ENCODE data around the gene MRPL52.

MRPL52 gene

DNA sequence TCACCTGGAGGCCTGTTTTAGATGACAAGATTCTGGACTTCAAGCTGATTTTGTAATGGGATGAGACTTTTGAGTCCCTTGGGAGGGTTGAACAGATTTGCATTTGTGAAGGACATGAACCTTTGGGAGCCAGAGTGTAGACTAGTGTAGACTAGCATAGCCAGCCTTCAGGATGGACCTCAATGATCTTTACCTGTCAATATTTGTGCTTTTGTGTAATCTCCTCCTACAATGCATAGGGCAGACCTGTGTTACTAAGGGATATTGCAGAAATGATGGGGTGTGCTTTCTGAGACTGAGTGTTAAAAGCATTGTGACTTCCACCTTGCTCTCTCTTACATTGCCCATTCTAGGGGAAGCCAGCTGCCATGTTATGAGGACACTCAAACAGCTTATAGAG, 32.0 kb downstream of the MRPL52 start:
- no peak for TF ChIP-seq CTCF (IDR thresholded peaks at IDR 0.05; ENCODE audit: low read depth, low read length, missing control alignments)
- Histone ChIP-seq H3K4me3 (ENCODE audit: low read depth, low read length) (no peak overlapping the region), H3K27ac (no peak overlapping the region), H3K36me3 (replicated peaks) (no peaks in the 10 kb centered on the region), H3K27me3 (replicated peaks) (no peaks in the 10 kb centered on the region)
- no peak for DNase-seq
- in situ Hi-C loops (cut with HindIII; ENCODE audit: low pct_ligation_motif_present, low sequenced_read_pairs), result no loop called here

DNA sequence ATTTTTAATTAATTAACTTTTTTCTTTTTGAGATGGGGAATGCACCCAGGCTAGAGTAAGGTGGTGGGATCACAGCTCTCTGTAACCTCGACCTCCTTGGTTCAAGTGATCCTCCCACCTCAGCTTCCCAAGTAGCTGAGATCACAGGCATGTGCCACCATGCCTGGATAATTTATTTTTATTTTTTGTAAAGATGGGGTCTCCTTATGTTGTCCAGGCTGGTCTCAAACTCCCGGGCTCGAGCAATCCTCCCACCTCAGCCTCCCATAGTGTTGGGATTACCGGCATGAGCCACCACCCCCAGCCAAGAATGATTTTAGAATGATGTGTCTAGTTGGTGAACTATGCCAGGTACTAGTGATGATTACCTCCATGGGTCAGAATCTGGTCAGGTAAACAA, 35.3 kb downstream of the MRPL52 start:
- in situ Hi-C loops (cut with HindIII; ENCODE audit: low pct_ligation_motif_present, low sequenced_read_pairs), result no loop called here
- no peak overlapping the region for H3K4me3 ChIP-seq (ENCODE audit: low read depth, low read length)

DNA sequence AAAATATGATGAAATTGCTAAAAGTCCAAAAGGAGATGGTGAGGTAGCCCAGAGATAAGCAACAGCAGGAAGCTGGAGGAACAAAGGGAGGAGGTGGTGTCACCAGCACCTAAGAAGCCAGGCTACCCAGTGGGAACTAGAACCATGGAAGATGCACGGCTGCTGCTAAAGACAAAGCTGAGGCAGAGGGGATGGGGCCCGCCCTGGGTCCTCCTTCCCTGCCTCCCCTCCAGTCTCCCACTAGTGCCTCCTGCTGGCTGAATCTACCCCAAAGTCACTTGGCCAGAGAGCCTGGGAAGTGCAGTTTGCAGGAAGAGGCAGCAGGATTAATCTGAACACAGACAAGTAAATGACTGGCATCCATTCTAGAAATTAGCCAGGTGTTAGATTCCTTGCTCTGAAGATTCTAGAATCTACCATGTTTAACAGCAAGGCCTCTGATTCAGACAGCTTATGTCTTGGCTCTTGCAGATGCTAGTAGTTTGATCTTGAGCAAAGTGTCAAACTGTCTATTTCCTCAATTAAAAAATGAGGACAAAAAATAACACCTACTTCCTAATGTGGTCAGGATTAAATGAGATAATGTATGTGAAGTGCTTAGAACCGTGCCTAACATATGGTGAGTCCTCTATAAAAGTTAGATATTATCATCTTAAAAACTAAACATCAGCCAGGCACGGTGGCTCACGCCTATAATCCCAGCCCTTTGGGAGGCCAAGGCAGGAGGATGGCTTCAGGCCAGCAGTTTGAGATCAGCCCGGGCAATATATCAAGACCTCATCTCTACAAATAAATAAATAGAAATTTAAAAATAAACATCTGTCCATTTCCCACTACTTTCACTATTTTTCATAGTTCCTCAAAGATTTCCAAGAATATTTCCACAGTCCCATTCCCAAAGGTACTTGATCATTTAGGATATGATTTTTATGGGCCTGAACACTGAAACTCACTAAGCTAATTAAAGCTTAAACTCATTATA, 36.0 kb downstream of the MRPL52 start:
- TF ChIP-seq CTCF (IDR thresholded peaks at IDR 0.05; ENCODE audit: low read depth, low read length, missing control alignments), result peak; percentile 49
- H3K27ac ChIP-seq, result no peak overlapping the region
- H3K27me3 ChIP-seq (replicated peaks), result no peaks in the 10 kb centered on the region
- no peak for DNase-seq
- H3K36me3 ChIP-seq (replicated peaks), result no peaks in the 10 kb centered on the region
- in situ Hi-C loops (cut with HindIII; ENCODE audit: low pct_ligation_motif_present, low sequenced_read_pairs), result no loop called here
- no peak overlapping the region for H3K4me3 ChIP-seq (ENCODE audit: low read depth, low read length)

More for the DNA sequence above, 35.3 kb downstream of the MRPL52 start:
- no peaks in the 10 kb centered on the region for H3K36me3 ChIP-seq (replicated peaks)
- no peak for DNase-seq
- H3K27ac ChIP-seq, result no peak overlapping the region
- no peaks in the 10 kb centered on the region for H3K27me3 ChIP-seq (replicated peaks)
- no peak for TF ChIP-seq CTCF (IDR thresholded peaks at IDR 0.05; ENCODE audit: low read depth, low read length, missing control alignments)

GRCh38 chr14:22866874-22867273, 37.2 kb downstream of the MRPL52 start:
- Histone ChIP-seq H3K27ac (no peak overlapping the region), H3K4me3 (ENCODE audit: low read depth, low read length) (no peak overlapping the region), H3K36me3 (replicated peaks) (no peaks in the 10 kb centered on the region), H3K27me3 (replicated peaks) (no peaks in the 10 kb centered on the region)
- no peak for TF ChIP-seq CTCF (IDR thresholded peaks at IDR 0.05; ENCODE audit: low read depth, low read length, missing control alignments)
- no peak for DNase-seq
- in situ Hi-C loops (cut with HindIII; ENCODE audit: low pct_ligation_motif_present, low sequenced_read_pairs), result no loop called here

GRCh38 chr14:22870811-22871223, 41.1 kb downstream of the MRPL52 start:
- H3K27ac ChIP-seq, result peak overlapping the region; percentile 81
- peaks cover 25% of the 10 kb centered on the region for H3K36me3 ChIP-seq (replicated peaks)
- no peaks in the 10 kb centered on the region for H3K27me3 ChIP-seq (replicated peaks)
- in situ Hi-C loops (cut with HindIII; ENCODE audit: low pct_ligation_motif_present, low sequenced_read_pairs), result no loop called here
- H3K4me3 ChIP-seq (ENCODE audit: low read depth, low read length), result peak overlapping the region; percentile 80
- DNase-seq, result no peak
- no peak for TF ChIP-seq CTCF (IDR thresholded peaks at IDR 0.05; ENCODE audit: low read depth, low read length, missing control alignments)
